Sciatic nerve (tissue), 2 donors: ENCODE measurements around the gene SSBP2. TPM values are rescaled to one million over a fixed set of nuclear protein-coding genes. Genes with fewer than 3 reads are reported as not detected.
A peak's percentile ranks its signal among the peaks of the same experiment; 100 is the strongest.
"Not testable (repeated sequence)": the region's sequence is repeated elsewhere in the genome, so short reads cannot be mapped to it uniquely, and the experiment has no call there.

ENCODE experiments used
- ATAC-seq: fragments of 200-7000 bp; cut with Tn5 transposase; one replicate; pipeline ENCODE4 v1.9.1; 2020; ENCODE audit warnings: mild to moderate bottlenecking, moderate library complexity
- DNase-seq: peaks from one replicate; pipeline ENCODE4 v3.0.0-alpha.2; 2020; ENCODE audit warnings: low spot score
- intact Hi-C: fragments of 100-400 bp; cut with DNase I; formaldehyde crosslinking; loops from one replicate; pipeline ENCODE4 v1.14.2; 2022
- total RNA-seq: library from RNA; stranded (reverse); fragmentation: NEBNext Ultra II Directional; extraction: Animal tissue kit (Norgen Biotek cat#: 25700); gene quantifications from one replicate; pipeline ENCODE4 v1.2.1, GENCODE V29; 2021
- donor health status: DM: no; HTN: no; CAD: no.
- donor health status: DM: no; HTN: no; CAD: no.

The SSBP2 gene
- total RNA-seq, 1 donor from 2014 or later, result 131 TPM

DNA sequence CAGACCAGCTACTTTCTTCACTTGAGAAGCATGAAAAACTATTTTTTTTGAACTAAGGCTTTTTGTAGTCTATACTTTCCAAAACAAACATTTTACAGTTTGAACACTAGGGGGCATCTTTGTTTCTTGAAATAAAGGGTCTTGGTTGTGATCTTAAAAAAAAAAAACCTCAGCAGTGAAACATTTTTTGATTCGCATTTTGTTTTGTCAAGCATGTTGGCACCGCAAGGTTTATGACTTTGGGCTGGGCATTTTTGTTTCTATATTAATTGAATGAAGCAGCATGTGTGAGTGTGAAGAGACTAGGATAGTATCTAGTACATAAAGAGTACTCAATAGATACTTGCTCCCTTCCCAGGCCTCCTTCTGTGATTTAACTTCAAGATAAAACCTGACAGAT, 325.3 kb downstream of the SSBP2 start:
- ATAC-seq, result peak; percentile 77
- intact Hi-C loops, result no loop called here

DNA sequence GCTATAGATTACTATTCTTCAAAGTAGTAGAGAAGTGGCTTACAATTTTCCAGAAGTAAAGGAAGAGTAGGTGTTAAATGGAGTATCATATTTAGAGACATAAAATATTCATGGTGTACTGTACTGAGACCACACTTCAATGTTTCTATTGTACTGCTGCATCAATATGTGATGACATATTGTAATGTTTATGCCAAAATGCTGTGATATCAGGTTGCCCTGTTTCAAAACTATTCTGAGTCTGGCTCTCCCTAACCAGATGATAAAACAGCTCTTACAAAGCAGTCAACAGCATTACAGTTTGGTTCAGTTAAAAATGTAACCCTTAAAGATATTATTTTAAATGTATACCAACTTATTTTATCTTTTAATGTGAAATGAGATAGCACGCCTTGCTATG, 326.2 kb downstream of the SSBP2 start:
- intact Hi-C loops, result no loop called here
- no peak for DNase-seq
- ATAC-seq, result no peak

More for the DNA sequence above, 325.3 kb downstream of the SSBP2 start:
- DNase-seq, result no peak

DNA sequence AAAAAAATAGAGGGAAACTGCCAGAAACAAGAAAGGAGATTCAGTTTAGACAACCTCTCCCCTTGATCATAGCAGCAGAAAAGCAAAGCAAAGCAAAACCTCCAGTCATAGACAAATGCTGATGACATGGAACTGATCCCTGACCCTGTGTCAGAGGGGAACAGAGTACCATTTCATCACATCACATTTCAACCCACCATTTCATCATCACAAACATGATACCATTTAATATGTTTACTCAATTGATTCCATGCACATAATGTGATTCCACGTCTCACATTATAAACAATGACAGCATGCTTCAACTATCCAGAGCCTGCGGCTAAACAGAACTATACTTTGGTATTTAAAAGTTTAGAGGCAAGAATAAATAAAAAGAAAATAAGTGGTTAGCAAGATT, 328.2 kb downstream of the SSBP2 start:
- intact Hi-C loops, result no loop called here

DNA sequence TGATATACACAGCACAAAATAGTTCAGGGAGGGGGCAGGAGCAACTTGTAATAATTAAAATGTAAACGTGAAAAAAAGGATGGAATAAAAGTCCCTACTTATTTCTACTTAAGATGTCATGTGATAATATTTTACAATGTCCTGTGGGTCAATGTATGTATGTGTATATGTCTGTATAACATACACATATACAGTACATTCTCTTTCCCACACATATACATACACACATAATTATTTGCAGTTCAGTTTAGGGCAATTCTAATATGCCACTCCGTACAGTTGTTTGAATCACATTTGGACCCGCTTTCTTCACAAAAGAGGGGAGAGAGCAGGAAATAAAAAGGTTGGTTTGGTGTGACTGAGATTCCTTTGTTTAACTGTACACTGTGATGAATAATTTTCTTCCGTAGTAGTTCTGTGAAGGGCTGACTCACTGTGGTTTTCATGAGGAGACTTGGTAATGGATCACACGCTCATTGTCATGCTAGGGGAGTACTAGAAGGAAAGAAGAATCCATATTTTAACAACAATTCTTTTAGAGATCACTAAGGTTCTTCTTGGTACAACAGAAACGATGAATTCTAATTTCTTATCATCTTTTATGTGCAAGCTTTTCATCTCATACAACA, 330.7 kb downstream of the SSBP2 start:
- intact Hi-C loops, result no loop called here
- ATAC-seq, result no peak
- no peak for DNase-seq

More for the DNA sequence above, 328.2 kb downstream of the SSBP2 start:
- ATAC-seq (no peak), DNase-seq (no peak)

DNA sequence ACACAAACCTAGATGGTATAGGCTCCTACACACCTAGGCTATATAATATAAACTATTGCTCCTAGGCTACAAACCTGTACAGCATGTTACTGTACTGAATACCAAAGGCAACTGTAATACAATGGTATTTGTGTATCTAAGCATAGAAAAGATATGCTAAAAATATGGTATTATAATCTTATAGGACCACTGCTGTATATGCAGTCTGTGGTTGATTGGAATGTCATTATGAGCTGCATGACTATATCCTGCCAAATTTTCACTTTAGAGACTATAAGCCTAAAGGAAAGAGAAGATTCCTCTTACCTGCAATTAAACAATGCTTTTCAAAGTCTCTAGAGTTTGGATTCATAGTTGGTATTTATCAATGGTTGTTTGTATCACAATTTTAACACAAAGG, 332.3 kb downstream of the SSBP2 start:
- intact Hi-C loops, result no loop called here
- ATAC-seq (no peak), DNase-seq (no peak)

DNA sequence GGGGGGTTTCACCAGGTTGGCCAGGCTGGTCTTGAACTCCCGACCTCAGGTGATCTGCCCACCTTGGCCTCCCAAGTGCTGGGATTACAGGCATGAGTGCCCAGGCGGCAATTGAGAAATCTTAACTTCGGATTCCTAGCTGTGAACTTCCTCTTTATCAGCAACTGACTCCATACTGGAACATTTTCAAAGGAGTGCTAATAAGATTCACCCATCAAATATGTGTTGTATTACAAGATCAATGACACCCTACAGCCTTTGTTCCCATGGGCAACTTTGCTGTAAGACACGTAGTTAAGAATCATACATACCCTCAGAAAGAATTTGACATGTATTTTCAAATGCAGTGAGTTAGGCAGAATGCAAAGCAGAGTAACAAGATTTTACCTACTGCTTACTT, 333.8 kb downstream of the SSBP2 start:
- DNase-seq, result no peak
- intact Hi-C loops, result no loop called here
- ATAC-seq, result no peak

DNA sequence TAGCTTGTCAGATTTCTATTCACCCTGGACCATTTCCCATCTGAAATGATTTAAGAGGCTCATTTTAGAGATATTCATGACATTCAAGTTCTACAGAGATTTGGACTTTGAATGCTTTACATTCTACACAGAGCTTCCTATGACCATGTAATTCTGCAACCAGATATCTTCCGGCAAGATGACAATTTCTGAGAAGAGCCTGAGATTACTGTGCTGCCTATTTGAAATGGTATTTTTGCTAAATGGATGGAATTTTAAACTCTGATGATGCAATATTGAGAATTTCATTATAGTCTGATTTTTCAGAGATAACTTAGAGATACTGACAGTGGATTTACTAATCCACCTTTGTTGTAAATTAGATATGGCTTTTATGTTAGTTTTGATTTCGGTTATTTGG, 341.0 kb downstream of the SSBP2 start:
- DNase-seq, result no peak
- no peak for ATAC-seq
- intact Hi-C loops, result no loop called here

DNA sequence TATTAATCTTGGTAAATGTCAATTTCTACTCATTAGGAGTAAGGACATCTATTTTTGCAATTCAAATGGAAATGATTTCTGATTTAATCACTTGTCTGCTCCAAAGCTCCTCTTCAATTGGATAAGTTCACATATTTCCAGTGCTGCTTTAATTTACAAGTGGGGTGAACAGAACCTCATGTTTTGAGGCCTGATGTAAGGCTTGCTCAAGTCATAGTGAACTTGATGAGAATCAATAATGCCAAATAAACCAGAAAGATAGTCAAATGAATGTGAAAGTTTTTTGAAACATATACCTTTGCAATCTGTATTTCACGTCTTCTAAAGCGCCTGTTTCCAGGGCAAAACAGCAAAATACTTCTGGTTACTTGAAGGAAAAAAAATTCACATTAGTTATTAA, 341.5 kb downstream of the SSBP2 start:
- DNase-seq (no peak), ATAC-seq (no peak)
- intact Hi-C loops, result no loop called here

DNA sequence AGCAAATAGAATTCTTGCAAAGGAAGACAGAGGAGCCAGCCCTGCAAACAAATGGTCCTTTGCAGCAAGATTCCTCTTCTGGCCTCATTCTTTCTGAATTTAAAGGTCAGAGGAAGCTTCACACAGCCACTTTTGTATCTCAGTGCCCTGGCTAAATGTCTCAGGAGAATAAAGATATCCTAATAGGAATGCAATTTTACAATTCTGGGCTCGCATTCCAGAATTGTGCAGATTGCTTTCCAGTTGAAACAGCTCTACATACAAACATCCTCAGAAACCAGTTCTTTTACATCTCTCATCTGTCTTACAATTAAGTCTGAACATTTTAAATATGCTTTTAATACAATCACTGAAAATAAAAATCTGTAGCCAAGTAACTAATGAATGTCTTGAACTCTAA, 342.4 kb downstream of the SSBP2 start:
- intact Hi-C loops, result no loop called here
- peak; percentile 79 for ATAC-seq
- no peak for DNase-seq

DNA sequence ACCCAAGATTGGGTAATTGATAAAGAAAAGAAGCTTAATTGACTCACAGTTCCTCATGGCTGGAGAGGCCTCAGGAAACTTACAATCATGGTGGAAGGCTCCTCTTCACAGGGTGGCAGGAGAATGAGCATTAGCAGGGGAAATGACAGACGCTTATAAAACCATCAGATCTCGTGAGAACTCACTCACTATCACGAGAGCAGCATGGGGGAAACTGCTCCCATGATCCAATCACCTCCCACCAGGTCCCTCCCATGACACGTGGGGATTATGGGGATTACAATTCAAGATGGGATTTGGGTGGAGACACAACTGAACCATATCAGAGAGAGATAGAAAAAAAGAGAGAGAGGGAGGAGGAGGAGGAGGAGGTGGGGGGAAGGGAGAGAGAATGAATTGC, 343.1 kb downstream of the SSBP2 start:
- ATAC-seq, intact Hi-C loops, DNase-seq: not testable (repeated sequence)

DNA sequence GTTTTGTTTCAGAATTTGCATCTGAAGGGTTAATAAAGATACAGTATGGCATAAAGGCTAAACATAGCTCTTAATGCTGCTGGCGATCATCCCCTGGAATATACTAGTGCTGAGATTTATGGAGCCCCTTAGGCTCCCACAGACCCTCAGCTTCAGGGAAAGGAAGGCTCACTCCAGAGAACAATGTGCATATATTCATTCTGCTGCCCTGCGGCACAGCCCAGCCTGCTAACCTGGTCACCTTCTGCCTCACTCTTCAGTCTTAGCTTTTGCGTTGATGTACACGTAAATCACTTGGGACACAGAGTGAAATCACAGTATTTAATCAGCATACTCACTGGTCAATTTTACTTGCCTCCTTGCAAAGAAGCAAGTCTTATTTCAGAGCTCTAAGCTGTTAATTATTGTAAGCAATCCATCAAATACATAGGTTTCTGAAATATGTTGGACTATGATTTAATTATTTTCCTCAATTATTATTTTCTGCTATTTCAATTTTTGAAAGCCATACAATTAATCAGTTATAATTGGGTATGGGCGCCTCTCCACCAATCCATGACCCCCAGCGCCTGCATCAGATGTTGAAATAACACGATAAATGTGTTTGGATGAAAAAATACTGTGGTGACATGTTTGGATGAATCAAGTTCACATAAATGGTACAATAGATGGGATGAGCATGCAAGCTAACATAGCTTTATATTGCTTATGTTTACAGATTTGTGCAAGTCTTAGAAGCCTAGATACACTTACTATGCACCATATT, 345.6 kb downstream of the SSBP2 start:
- no peak for ATAC-seq
- intact Hi-C loops, result no loop called here

DNA sequence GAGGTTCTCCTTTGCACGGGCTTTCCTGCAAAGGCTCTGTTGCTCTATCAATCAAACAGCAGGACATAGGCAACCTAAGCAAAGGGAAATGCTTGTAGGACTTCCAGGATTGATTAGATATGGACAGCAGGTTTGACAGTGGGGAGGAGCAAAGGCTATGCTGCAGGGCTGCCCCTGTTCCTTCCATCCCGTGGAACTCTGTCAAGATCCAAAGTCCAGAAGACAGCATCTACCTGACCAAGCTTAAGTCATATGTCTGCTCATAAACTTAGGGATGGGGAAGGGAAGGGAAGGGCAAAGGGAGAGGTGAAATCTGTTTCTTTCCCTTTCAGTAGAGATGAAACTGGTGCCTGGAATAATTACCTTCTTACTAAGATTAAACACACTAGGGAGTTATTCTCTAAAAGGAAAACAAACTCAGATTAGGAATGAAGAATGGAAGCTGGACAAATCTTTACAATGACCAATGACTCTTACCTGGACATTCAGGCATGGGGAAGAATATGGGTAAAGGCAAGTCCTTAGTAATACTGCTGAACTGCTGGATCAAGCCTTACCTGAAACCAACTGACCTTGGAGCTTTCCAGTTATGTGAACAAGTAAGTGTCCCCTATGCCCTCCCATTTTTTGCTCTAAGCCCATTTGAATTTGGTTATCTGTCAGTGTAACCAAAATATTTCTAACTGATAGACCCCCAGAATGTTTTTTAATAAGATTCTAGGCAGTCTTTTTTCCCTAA, 348.5 kb downstream of the SSBP2 start:
- no peak for ATAC-seq
- intact Hi-C loops, result no loop called here
- DNase-seq, result no peak

More for the DNA sequence above, 345.6 kb downstream of the SSBP2 start:
- DNase-seq, result no peak

DNA sequence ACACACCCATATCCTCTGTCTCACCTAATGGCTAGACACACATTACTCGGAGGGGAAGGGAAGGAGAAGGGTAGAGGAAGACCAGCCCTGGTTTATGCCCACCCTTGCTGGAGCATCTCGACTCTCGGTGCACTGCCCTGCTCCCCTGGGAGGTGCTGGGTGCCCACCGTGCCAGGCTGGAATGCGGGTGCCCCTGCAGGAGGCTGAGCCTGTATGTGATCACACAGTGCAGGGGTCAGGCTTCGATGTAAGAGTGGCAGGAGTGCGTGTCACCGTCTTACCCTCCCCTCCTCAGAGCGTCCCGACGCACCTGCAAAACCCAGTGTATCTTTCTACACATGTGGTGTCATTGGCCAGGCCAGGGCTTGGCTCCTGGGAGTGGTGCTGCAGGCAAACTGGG, 349.6 kb downstream of the SSBP2 start:
- intact Hi-C loops, result no loop called here
- DNase-seq (no peak), ATAC-seq (no peak)

DNA sequence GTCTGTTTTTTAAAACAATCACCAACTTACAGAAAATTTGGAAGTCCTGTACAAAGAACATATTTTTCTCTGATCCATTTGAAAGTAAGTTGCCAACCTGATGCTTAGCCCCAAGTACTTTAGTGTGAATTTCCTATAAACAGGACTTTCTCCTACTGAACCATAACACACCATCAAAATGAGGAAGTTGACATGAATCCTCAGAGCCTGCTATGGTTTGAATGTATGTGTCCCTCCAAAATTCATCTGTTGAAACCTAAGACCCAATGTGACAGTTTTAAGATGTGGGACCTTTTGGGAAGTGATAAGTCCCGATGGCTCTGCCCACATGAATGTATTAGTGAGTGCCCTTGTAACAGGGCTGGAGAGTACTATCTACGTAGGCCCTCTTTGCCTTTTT, 350.5 kb downstream of the SSBP2 start:
- intact Hi-C loops, result no loop called here
- no peak for ATAC-seq

DNA sequence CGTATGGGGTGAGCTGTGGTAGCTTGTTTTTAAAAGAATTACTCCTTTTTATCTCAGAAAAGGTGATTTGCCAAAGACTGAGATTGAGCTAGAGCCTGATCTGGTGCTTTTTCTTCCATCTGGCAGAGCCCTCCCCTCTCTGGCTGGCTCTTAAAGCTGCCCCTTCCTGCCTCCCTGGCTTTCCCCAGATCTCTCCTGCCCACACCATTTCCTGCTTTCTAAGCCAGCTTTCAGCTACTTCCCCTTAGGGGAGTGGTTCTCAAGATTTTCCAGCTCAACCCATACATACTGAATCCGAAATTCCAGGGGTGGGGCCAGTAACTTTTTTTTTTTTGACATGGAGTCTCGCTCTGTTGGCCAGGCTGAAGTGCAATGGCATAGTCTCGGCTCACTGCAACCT, 352.2 kb downstream of the SSBP2 start:
- intact Hi-C loops, result no loop called here
- DNase-seq (no peak), ATAC-seq (peak; percentile 25)

More for the DNA sequence above, 350.5 kb downstream of the SSBP2 start:
- DNase-seq, result no peak

DNA sequence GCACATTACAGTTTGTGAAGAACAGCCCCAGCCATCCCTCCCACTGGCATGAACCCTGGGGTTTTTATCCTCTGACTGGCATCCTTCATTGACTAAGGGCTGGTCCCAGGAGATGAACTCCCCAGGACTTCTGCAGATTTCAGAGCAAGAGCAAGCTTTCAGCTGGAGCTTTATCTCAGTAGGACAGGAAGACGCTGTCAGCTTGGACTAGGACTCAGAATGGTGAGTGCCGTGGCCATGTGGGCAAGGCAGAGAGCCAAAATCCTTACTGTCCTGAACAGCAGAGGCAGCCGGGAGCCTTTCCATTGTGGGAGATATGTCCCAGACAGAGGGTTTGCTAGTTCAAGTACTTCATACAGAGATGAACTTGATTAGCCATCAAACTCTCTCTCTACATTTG, 353.7 kb downstream of the SSBP2 start:
- peak; percentile 45 for ATAC-seq
- intact Hi-C loops, result no loop called here
- DNase-seq, result peak; percentile 61

DNA sequence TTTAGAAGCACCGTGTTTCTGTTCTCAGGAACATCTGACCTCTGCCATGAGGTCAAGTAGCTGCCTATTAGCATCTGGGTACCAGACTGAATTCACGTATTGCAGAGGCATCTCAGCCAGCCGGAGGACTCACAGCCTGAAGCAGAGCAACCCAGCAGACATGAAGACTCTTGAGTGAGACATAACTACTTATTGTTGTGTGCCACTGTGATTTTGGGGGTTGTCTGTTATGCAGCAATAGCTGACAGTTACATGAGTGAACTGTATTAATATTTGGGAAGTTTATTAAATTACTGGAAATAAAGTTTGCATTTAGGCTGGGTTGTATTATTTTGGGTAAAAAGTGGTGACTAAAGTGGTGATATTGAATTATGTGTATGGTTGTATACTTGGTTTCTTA, 355.6 kb downstream of the SSBP2 start:
- intact Hi-C loops, result no loop called here
- ATAC-seq (no peak), DNase-seq (no peak)

DNA sequence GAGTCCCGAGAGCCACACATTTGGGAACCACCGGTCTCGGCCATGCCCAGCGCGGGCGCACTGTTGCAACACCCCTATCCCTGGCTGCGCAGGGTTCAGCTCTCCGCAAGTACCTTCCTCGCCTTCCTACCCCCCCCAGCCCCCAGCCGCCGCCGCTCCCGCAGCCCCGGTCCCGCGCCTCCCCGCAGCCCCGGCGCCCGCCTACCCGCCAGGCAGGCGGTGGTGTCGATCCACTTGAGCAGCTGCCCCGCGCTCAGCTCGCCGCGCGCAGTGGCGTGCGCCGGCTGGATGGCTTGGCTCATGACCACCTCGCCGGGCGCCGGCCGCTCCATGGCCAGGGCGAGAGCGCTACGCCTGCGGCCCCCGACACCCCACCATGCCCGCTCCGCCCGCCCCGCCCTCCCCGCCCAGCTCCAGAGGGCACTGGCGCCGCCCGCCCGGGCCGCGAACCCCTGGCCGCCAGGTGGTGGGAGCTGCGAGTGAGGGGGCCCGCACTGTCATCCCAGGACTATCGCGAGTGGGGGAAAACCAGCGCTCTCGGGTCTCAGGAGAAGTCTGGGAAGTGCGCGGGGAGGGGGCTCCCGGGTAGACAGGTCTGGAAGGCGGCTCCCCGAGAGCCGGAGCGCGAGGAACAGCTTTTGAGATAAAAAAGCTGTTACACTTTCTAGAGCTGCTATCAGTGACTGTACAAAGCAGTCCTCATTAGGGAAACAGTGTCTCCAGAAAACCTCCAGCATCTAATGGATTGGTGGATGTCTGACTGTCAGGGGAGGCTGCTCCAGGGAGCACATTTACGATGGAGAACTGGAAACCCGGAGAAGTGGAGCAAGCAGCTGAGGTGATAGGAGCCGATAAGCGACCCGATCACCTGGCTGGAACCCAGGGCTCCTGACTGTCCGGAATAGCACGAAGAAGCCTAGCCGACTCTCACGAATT, 356.8 kb downstream of the SSBP2 start, which contains the start of gene ACOT12:
ACOT12 (minus strand) TSS at position 352 of the 936 bp plus-strand sequence; CDS start at position 332, 20 bp downstream.
- intact Hi-C loops, result no loop called here
- DNase-seq (no peak), ATAC-seq (peak; percentile 38)

DNA sequence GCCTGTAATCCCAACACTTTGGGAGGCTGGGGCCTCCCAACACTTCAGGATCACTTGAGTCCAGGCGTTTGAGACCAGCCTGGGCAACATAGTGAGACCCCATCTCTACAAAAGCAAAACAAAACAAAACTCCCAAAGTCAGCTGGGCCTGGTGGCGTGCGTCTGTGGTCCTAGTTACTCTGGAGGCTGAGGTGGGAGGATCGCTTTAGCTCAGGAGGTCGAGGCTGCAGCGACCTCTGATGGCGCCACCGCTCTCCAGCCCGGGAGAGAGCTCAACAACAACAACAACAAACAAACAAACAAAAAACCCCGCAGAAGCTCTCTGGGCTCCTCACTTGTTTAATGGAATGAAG, 357.5 kb downstream of the SSBP2 start:
- DNase-seq (no peak), ATAC-seq (no peak)
- intact Hi-C loops, result no loop called here
